ENCODE measurements around the gene GMDS.

The GMDS gene

GRCh38 chr6:1895721-1896120, 349.7 kb downstream of the GMDS start:
- DNase-seq (ENCODE audit: low read depth), result no peak

- DNase-seq (ENCODE audit: low read depth), result no peak
Measured at GRCh38 chr6:1894954-1895353, 350.5 kb downstream of the GMDS start.

GRCh38 chr6:1893470-1894130, 351.8 kb downstream of the GMDS start:
- no peak for DNase-seq (ENCODE audit: low read depth)

- DNase-seq (ENCODE audit: low read depth), result no peak
Measured at GRCh38 chr6:1892716-1893115, 352.7 kb downstream of the GMDS start.

GRCh38 chr6:1890987-1891386, 354.4 kb downstream of the GMDS start:
- no peak for DNase-seq (ENCODE audit: low read depth)

- no peak for DNase-seq (ENCODE audit: low read depth)
Measured at GRCh38 chr6:1890071-1890470, 355.3 kb downstream of the GMDS start.

- DNase-seq (ENCODE audit: low read depth), result no peak
Measured at GRCh38 chr6:1885576-1886011, 359.8 kb downstream of the GMDS start.

GRCh38 chr6:1884313-1884712, 361.1 kb downstream of the GMDS start:
- no peak for DNase-seq (ENCODE audit: low read depth)

GRCh38 chr6:1878330-1878729, 367.1 kb downstream of the GMDS start:
- no peak for DNase-seq (ENCODE audit: low read depth)

- DNase-seq (ENCODE audit: low read depth), result no peak
Measured at GRCh38 chr6:1873781-1874180, 371.6 kb downstream of the GMDS start.

GRCh38 chr6:1872649-1873131, 372.7 kb downstream of the GMDS start:
- DNase-seq (ENCODE audit: low read depth), result peak; percentile 20

GRCh38 chr6:1871724-1872315, 373.6 kb downstream of the GMDS start:
- no peak for DNase-seq (ENCODE audit: low read depth)

GRCh38 chr6:1870932-1871331, 374.5 kb downstream of the GMDS start:
- no peak for DNase-seq (ENCODE audit: low read depth)

GRCh38 chr6:1870251-1870650, 375.2 kb downstream of the GMDS start:
- no peak for DNase-seq (ENCODE audit: low read depth)

GRCh38 chr6:1869769-1870168, 375.6 kb downstream of the GMDS start:
- no peak for DNase-seq (ENCODE audit: low read depth)

- DNase-seq (ENCODE audit: low read depth), result no peak
Measured at GRCh38 chr6:1869308-1869707, 376.1 kb downstream of the GMDS start.

GRCh38 chr6:1868561-1869261, 376.7 kb downstream of the GMDS start:
- no peak for DNase-seq (ENCODE audit: low read depth)

GRCh38 chr6:1867197-1867596, 378.2 kb downstream of the GMDS start:
- DNase-seq (ENCODE audit: low read depth), result no peak

GRCh38 chr6:1865585-1865984, 379.8 kb downstream of the GMDS start:
- no peak for DNase-seq (ENCODE audit: low read depth)

GRCh38 chr6:1864496-1864895, 380.9 kb downstream of the GMDS start:
- DNase-seq (ENCODE audit: low read depth), result no peak

- no peak for DNase-seq (ENCODE audit: low read depth)
Measured at GRCh38 chr6:1862411-1862810, 383.0 kb downstream of the GMDS start.

GRCh38 chr6:1860756-1861348, 384.6 kb downstream of the GMDS start:
- no peak for DNase-seq (ENCODE audit: low read depth)

GRCh38 chr6:1858859-1859258, 386.5 kb downstream of the GMDS start:
- DNase-seq (ENCODE audit: low read depth), result no peak

All from amniotic epithelial cell (primary cell).